Body of pancreas (tissue), 4 donors: ENCODE measurements around the gene TRPM5.

Experiments used
- CTCF ChIP-seq, 7 experiments: fragments of 450-650 bp in 4 of 7; fragments of 200-600 bp in 3 of 7; sonication (generic) in 3 of 7; IDR thresholded peaks; one replicate each; pipeline ENCODE4 v1.5.1; 2016 to 2019; ENCODE audit warnings: antibody characterized with exemption in 7 of 7
- POLR2A ChIP-seq, 3 donors: fragments of 450-650 bp; IDR thresholded peaks; one replicate each; pipeline ENCODE4 v1.6.1; 2016; ENCODE audit warnings: antibody characterized with exemption in 3 of 3, mild to moderate bottlenecking in 2 of 3

GRCh38 chr11:2470495-2470894, 26.2 kb upstream of the TRPM5 start:
- no peak for TF ChIP-seq POLR2A (IDR thresholded peaks at IDR 0.05)
- no peak for TF ChIP-seq CTCF (IDR thresholded peaks at IDR 0.05)
